DMS 273 treated with DMSO at 0.1 percent for 48 hours (cell line): ENCODE data around the gene C12orf50.
"Not testable (repeated sequence)": the region's sequence is repeated elsewhere in the genome, so short reads cannot be mapped to it uniquely, and the experiment has no call there.

ENCODE experiments used
- DNase-seq: peaks from one replicate; lab custom pipeline; 2025; lab: John Stamatoyannopoulos, UW

C12orf50 gene

GRCh38 chr12:87988534-87988933, 40.7 kb downstream of the C12orf50 start:
- no peak for DNase-seq

- DNase-seq: no peak
These were observed 44.0 kb downstream of the C12orf50 start for GRCh38 chr12:87985069-87985675.

- DNase-seq: no peak
These were observed 47.0 kb downstream of the C12orf50 start for GRCh38 chr12:87982208-87982607.

- DNase-seq: no peak
These were observed 47.7 kb downstream of the C12orf50 start for GRCh38 chr12:87981495-87981894.

DNA sequence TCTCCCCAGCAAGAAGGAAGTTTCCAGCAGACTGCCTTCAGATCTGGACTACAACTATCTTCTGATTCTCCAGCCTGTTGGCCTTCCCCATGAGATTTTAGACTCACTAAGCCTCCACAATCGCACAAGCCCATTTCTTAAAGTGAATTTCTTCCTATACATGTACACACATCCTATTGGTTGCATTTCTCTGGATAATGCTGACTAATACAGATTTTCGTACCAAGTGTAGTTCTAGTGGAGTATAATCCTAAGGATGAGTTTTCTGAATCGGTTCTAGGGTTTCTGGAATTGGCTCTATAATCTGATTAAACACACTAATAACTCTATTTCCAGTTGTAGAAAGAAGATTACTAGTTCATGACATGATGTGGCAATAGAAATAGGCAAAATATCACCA, 53.3 kb downstream of the C12orf50 start:
- no peak for DNase-seq

DNA sequence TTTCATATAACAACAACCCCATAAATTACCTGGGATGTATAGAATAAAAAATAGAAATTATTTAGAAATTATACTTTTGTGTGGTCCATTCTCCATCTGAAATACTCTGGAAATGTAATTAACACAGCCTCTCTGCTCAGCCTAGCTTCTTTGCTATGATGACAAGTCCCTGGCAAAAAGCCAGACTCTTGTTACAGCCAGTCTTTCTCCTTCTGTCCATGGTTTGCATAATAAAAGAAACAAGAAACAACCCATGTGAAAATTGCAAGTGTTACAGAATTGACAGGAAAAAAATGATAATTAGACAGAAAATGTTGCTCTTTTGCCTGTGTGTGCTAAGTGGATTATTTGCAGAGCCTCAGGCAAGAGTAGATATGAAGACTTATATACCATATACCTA, 61.3 kb downstream of the C12orf50 start:
- DNase-seq: no peak

- no peak for DNase-seq
These were observed 68.6 kb downstream of the C12orf50 start for GRCh38 chr12:87960566-87960965.

- DNase-seq: not testable (repeated sequence)
These were observed 75.2 kb downstream of the C12orf50 start for GRCh38 chr12:87954028-87954427.

GRCh38 chr12:87953256-87953860, 75.8 kb downstream of the C12orf50 start:
- peak; percentile 25 for DNase-seq

GRCh38 chr12:87952850-87953249, 76.4 kb downstream of the C12orf50 start:
- DNase-seq: no peak

GRCh38 chr12:87952223-87952622, 77.0 kb downstream of the C12orf50 start:
- no peak for DNase-seq

- peak; percentile 61 for DNase-seq
These were observed 85.4 kb downstream of the C12orf50 start for GRCh38 chr12:87943762-87944161.

- no peak for DNase-seq
These were observed 86.2 kb downstream of the C12orf50 start for GRCh38 chr12:87943023-87943422.

- no peak for DNase-seq
These were observed 90.0 kb downstream of the C12orf50 start for GRCh38 chr12:87939182-87939581.

- no peak for DNase-seq
These were observed 94.0 kb downstream of the C12orf50 start for GRCh38 chr12:87935216-87935615.

GRCh38 chr12:87933991-87934390, 95.2 kb downstream of the C12orf50 start:
- DNase-seq: no peak

DNA sequence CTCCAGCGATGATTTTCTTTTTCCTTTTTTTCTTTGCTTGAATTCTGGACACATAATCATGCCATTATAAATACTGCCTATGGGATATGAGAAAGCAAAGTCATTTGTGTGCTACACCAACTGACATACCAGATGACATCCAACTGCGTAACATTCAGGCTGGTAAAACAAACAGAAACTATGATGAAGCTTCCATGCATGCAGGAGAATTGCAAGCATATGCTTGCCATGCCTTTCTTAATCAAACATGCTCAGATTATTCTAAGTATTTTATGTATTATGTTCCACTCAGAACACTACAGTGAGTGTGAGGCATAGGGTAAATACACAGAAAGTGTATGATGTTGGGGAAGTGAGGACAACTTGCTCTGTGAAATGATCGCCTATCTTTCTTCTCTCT, 97.4 kb downstream of the C12orf50 start:
- DNase-seq: no peak

DNA sequence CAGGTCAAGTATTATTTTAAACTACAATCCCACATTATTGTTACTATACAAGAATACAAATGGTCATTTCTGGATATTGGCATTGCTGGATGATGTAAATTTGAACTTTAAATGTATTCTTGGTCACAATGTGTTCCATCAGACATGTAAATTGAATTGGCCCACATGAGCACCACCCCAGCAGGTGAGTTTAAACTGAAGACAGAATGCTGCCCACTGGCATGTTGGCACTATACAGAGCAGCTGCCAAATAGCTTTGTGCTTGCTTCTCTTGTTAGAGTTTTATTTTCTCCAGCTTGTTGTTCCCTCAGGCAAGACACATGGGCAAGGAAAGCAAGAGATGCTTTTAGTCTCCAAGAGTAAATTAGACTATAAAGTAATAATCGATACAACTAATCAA, 98.6 kb downstream of the C12orf50 start:
- DNase-seq: peak; percentile 13
